Fibroblast of lung (primary cell): ENCODE data around the gene BRME1.

Experiments
- CTCF ChIP-seq, 2 donors: IDR thresholded peaks in 1 of 2; conservative IDR thresholded peaks in 1 of 2; 1 replicate in 1 of 2; 2 replicates in 1 of 2; pipeline ENCODE4 v1.5.1; 2011 to 2012; ENCODE audit warnings: low read length in 2 of 2, control low read depth in 1 of 2, inconsistent platforms in 1 of 2, low read depth in 1 of 2, mild to moderate bottlenecking in 1 of 2
- EZH2 ChIP-seq: IDR thresholded peaks from 2 replicates; pipeline ENCODE4 v1.5.1; 2012; ENCODE audit warnings: low read length, control low read depth, mild to moderate bottlenecking; ENCODE audit errors: missing control alignments

GRCh38 chr19:13929956-13930355 is 24.0 kb upstream of the BRME1 start:
- TF ChIP-seq CTCF (conservative IDR thresholded peaks at IDR 0.05 in 1 of 2, IDR thresholded peaks at IDR 0.05 in 1 of 2; ENCODE audit: low read depth in 1 of 2, low read length in 2 of 2) (no peak), EZH2 (no peak)
